HCT116 (cell line): ENCODE data around the gene PRDM2.

Experiments used
- CBX3 ChIP-seq: IDR thresholded peaks from 2 replicates; pipeline ENCODE4 v1.6.1; 2012; ENCODE audit warnings: low read depth
- EZH2 ChIP-seq: fragments of 200-600 bp; sonication (generic); IDR thresholded peaks from 2 replicates; pipeline ENCODE4 v1.6.1; 2017; ENCODE audit warnings: antibody characterized with exemption, mixed run types
- EZH2phosphoT487 ChIP-seq: fragments of 200-600 bp; IDR thresholded peaks from 2 replicates; pipeline ENCODE4 v1.6.1; 2018; ENCODE audit warnings: antibody characterized with exemption, borderline replicate concordance
- POLR2A ChIP-seq: IDR thresholded peaks from 2 replicates; pipeline ENCODE4 v1.7.0; 2011; ENCODE audit warnings: borderline replicate concordance; ENCODE audit not compliant: insufficient read depth, insufficient read length; ENCODE audit errors: extremely low read depth
- POLR2AphosphoS5 ChIP-seq: IDR thresholded peaks from 2 replicates; pipeline ENCODE4 v1.6.1; 2011; ENCODE audit warnings: mild to moderate bottlenecking, low read depth, low read length, moderate library complexity
- RAD21 ChIP-seq: IDR thresholded peaks from 2 replicates; pipeline ENCODE4 v1.6.1; 2012; ENCODE audit warnings: low read depth, mild to moderate bottlenecking
- REST ChIP-seq: IDR thresholded peaks from 2 replicates; pipeline ENCODE4 v1.6.1; 2012; ENCODE audit warnings: low read depth
- SIN3A ChIP-seq: IDR thresholded peaks from 2 replicates; pipeline ENCODE4 v1.6.1; 2012; ENCODE audit warnings: low read depth
- SP1 ChIP-seq: IDR thresholded peaks from 2 replicates; pipeline ENCODE4 v1.6.1; 2012; ENCODE audit warnings: low read depth
- SRF ChIP-seq: IDR thresholded peaks from 2 replicates; pipeline ENCODE4 v1.6.1; 2012; ENCODE audit warnings: low read depth
- ZNF274 ChIP-seq: fragments of 200-500 bp; sonication (Bioruptor generic); IDR thresholded peaks from 2 replicates; pipeline ENCODE4 v1.6.1; 2014; ENCODE audit warnings: mild to moderate bottlenecking, low read depth, low read length, inconsistent platforms
- TF ChIP-seq, protein P1 (sequence below), 3 experiments: fragments of 200-600 bp in 1 of 3; sonication (generic) in 1 of 3; IDR thresholded peaks in 2 of 3; conservative IDR thresholded peaks in 1 of 3; 2 replicates each; pipeline ENCODE4 v1.5.1; 2012 to 2017; ENCODE audit warnings: low read depth in 2 of 3, low read length in 2 of 3, antibody characterized with exemption in 1 of 3, borderline replicate concordance in 1 of 3, control low read depth in 1 of 3, mild to moderate bottlenecking in 1 of 3, mixed read lengths in 1 of 3, mixed run types in 1 of 3, moderate library complexity in 1 of 3; ENCODE audit not compliant: insufficient read depth in 1 of 3
- TF ChIP-seq, protein P2 (sequence below): IDR thresholded peaks from 2 replicates; pipeline ENCODE4 v1.6.1; 2012
- TF ChIP-seq, protein P3 (sequence below): IDR thresholded peaks from 2 replicates; pipeline ENCODE4 v1.6.1; 2011; ENCODE audit warnings: mild to moderate bottlenecking, low read length, moderate library complexity; ENCODE audit not compliant: insufficient replicate concordance; ENCODE audit errors: extremely low read depth

DNA sequence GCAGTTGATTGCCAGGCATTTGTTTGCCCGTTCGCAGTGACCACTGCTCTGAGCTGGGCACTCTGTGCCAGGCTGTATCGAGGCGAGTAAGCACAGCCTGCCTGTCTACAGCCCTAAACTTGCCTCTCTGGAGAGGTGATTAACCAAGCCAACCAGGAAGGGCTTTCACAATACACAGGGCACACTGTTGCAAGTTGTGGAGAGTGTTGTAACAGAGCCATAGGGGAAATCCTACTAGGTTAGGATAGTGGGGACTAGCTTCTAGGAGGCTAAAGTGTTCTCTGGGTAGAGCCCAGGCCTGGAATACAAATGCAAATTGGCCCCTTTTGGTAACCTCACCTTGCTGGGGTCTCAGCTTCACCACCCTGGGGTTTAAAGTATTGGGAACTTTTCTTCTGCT lies 23.8 kb downstream of the PRDM2 start:
- TF ChIP-seq, protein P1, sequence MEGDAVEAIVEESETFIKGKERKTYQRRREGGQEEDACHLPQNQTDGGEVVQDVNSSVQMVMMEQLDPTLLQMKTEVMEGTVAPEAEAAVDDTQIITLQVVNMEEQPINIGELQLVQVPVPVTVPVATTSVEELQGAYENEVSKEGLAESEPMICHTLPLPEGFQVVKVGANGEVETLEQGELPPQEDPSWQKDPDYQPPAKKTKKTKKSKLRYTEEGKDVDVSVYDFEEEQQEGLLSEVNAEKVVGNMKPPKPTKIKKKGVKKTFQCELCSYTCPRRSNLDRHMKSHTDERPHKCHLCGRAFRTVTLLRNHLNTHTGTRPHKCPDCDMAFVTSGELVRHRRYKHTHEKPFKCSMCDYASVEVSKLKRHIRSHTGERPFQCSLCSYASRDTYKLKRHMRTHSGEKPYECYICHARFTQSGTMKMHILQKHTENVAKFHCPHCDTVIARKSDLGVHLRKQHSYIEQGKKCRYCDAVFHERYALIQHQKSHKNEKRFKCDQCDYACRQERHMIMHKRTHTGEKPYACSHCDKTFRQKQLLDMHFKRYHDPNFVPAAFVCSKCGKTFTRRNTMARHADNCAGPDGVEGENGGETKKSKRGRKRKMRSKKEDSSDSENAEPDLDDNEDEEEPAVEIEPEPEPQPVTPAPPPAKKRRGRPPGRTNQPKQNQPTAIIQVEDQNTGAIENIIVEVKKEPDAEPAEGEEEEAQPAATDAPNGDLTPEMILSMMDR (IDR thresholded peaks at IDR 0.05 in 2 of 3, conservative IDR thresholded peaks at IDR 0.05 in 1 of 3; ENCODE audit: borderline replicate concordance in 1 of 3, insufficient read depth in 1 of 3, low read depth in 2 of 3, low read length in 2 of 3), result no peak
- TF ChIP-seq REST (no peak), EZH2 (no peak), SRF (no peak), POLR2A (no peak), POLR2AphosphoS5 (no peak), SIN3A (no peak), CBX3 (no peak), SP1 (no peak), RAD21 (no peak), EZH2phosphoT487 (no peak), ZNF274 (no peak)
- TF ChIP-seq, protein P2, sequence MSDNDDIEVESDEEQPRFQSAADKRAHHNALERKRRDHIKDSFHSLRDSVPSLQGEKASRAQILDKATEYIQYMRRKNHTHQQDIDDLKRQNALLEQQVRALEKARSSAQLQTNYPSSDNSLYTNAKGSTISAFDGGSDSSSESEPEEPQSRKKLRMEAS, result no peak
- TF ChIP-seq, protein P3, sequence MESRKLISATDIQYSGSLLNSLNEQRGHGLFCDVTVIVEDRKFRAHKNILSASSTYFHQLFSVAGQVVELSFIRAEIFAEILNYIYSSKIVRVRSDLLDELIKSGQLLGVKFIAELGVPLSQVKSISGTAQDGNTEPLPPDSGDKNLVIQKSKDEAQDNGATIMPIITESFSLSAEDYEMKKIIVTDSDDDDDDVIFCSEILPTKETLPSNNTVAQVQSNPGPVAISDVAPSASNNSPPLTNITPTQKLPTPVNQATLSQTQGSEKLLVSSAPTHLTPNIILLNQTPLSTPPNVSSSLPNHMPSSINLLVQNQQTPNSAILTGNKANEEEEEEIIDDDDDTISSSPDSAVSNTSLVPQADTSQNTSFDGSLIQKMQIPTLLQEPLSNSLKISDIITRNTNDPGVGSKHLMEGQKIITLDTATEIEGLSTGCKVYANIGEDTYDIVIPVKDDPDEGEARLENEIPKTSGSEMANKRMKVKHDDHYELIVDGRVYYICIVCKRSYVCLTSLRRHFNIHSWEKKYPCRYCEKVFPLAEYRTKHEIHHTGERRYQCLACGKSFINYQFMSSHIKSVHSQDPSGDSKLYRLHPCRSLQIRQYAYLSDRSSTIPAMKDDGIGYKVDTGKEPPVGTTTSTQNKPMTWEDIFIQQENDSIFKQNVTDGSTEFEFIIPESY, result no peak
